ENCODE results near the gene NSUN5.
"Not testable (repeated sequence)": the region's sequence is repeated elsewhere in the genome, so short reads cannot be mapped to it uniquely, and the experiment has no call there.

- TF ChIP-seq EZH2 (IDR thresholded peaks at IDR 0.05; ENCODE audit: insufficient read depth, poor library complexity, severe bottlenecking); EZH2phosphoT487 (IDR thresholded peaks at IDR 0.05; ENCODE audit: insufficient read depth, low read depth): not testable (repeated sequence)
These were observed 15.6 kb upstream of the NSUN5 start for GRCh38 chr7:73324081-73324845.

Data from GM23248 (cell line).